HG02870 (cell line): ENCODE results near the gene STARD3NL.
"Not testable (repeated sequence)": the region's sequence is repeated elsewhere in the genome, so short reads cannot be mapped to it uniquely, and the experiment has no call there.

Experiments
- ATAC-seq: cut with Tn5 transposase; IDR thresholded peaks from one replicate; pipeline ENCODE4 v1.9.1; 2021; ENCODE audit warnings: mild to moderate bottlenecking, moderate library complexity; ENCODE audit not compliant: unreplicated experiment

STARD3NL gene

DNA sequence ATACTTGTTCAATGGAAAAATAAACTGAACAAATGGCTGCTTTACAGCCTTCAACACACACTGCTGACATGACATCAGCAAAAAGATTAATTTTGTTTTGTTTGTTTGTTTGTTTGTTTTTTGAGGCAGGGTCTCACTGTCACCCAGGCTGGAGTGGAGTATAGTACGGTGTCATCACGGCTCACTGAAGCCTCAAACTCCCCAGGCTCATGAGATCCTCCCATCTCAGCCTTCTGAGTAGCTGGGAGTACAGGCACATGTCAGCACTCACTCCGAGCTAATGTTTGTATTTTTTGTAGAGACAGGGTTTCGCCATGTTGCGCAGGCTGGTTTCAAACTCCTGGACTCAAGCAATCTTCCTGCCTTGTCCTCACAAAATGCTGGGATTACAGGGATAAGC lies 84.5 kb downstream of the STARD3NL start:
- ATAC-seq = no peak

DNA sequence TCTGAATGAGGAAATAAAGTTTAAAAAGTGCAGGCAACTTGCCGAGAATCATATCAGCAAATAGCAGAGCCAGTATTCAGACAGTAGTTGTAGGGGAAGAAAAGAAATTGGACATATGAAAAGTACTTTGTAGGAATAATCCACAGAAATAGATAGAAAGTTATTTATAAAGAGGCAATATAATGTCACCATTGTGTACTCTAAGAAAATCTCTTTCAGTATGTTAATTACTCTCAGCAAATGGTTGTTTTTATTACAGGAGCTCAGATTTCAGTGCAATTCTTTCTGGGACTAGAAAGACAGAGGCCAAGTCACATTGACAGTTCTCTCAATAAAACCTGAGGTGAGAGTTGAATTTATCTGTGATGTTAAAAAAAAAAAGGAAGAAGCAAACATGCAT lies 85.2 kb downstream of the STARD3NL start:
- ATAC-seq = not testable (repeated sequence)

DNA sequence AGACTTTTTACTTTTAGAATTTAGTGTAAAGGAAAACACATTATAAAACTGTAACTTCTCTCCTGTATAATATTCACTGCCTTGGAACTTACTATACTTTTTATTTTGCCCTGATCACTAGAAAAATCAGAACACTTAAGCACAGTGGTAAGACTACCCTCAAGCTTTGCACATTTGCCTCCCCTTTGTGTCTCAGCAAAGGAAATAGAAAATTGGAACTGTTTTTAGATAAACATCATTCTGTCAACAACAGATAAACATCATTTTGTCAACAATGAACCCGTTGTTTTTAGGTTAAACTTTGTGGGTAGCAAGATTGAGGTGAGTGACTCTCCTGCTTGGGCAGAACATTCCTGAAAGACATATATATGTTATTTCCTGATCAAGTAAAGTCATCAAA lies 86.6 kb downstream of the STARD3NL start:
- not testable (repeated sequence) for ATAC-seq

DNA sequence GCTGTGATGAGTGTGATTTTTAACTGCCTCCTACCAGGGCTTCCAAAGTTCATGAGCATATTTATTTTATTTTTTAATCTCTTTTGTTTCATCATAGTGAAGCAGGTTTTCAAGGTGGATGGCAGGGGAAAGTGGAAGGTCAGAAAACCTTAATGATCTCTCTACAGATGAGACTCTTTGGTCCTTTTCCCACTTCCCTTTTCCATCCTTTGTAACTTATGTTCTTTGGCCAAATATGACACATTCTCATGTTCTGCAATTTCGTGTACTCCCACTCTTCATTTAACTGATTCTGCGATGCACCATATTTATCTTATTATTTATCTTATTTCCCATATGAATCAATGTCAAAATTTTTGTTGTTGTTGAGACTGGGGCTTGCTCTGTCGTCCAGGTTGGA lies 87.9 kb downstream of the STARD3NL start:
- ATAC-seq = peak; percentile 81

DNA sequence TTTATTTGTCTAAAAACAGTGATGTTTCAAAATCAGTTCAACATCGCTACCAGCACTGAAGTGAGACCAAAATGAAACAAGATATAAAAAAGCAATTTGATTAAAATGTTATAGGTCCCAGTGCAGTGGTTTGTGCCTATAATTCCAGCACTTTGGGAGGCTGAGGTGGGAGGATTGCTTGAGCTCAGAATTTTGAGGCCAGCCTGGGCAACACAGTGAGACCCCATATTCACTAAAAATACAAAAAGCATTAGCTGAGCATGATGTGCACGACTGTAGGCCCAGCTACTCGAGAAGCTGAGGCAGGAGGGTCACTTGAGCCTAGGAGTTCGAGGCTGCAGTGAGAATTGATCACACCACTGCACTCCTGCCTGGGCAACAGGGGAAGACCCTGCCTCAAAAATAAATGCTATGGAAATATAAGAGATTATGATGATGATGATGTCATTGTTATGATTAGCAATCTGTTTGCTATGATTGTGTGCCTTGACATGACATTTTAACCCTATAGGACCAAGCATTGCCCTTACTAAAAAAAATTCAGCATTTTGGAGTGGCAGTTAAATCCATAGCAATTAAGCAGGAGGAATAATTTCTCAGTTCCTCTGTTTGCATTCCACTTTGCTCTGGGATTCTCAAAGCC lies 91.8 kb downstream of the STARD3NL start:
- ATAC-seq = not testable (repeated sequence)

DNA sequence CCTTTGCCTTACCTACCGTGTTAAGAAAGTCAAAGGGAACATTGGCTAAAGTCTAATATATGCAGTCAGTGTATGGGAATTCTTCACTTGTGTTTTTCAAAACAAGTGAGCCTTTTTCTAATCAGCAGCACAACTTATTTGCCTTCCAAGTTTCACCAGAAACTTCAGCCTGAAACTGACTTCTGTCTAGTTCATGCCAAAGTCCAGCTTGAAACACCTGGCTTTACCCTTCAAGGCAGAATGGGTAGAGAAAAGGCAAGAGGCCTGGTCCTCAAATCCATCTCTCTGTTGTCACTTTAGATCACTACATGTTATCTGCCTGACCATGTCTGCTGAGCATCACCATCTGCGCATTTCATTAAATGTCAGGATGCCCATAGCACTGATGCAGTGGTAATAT lies 92.4 kb downstream of the STARD3NL start:
- ATAC-seq = not testable (repeated sequence)

DNA sequence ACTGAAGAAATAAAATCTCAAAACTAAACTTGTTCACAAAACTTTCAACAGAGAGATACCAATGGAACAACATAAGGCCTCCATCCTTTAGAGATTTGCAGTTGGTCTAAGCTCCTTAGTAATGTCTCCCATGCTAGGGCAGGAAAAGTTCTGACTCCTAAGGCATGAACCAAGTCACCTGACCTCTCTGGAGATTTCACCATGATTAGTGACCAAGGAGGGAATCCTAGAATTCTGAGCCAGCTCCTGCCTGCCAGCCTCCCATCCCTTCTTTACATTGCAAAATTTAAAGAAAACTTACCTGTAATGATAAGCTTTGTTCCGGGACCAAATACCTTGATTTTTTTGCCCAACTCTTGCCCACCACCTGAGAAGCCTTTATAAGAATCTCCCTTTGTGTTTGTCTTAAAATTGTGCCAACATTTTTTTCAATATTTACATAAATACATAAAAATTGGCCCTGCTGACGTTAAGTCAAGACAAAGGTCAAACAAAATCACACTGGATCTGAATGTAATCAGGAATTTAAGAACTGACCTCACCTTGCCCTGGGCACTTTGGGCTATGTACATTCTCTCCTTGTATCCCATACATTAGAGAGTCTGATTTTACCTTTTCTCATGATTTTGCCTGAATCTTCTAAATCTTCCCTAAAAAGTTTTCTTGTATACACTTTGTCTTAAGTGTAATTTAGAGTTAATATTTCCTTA lies 95.4 kb downstream of the STARD3NL start, which contains the start of gene TARP:
TARP (minus strand) TSS at position 351 of the 710 bp plus-strand sequence.
- no peak for ATAC-seq

DNA sequence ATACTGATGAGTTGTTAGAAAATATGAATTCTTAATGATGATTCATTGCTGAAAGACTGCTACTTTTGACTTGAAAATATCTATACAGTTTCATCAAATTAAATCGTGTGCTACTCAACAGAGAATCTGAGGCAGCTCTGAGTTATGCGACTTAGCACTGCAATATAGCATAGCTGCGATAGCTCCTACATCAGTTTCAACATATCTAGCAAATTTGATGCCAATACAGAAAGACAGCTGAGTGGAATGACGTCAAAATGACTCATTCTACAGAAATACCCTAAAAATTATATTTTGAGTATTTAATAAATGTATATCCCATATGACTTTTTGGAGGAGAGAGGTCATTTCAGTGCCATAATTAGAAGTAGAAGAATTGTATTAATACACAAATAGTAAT lies 96.4 kb downstream of the STARD3NL start:
- ATAC-seq = no peak

DNA sequence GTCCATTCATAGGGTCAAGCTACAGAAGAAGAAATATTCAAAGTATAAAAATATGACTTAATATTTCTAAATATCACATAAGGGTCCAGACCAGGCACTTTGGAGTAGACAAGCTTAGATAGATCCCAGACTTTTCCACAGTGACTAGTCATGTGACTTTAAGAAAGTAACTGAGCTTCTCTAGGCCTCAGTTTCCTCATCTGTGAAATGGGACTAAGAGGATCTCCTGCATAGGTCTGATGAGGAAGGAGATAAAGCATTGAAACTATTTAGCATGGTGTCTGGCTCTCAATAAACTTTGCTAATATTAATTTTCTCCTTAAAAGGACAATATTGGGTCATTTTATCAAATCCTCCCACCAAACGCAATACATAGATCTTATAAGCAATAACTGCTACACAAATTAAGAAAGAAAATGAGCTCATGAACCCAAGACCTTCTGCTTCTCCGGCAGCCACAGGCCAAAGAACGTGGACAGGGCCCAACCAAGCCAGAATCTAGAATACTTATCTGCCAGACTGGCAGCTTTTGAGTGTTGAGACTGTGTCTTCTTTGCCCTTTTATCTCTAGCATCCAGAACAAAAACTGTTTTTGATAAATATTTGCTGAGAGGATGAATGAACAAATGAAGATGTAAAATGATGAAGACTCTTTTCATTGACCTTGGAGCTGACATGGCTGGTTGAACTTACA lies 97.0 kb downstream of the STARD3NL start:
- ATAC-seq = no peak

DNA sequence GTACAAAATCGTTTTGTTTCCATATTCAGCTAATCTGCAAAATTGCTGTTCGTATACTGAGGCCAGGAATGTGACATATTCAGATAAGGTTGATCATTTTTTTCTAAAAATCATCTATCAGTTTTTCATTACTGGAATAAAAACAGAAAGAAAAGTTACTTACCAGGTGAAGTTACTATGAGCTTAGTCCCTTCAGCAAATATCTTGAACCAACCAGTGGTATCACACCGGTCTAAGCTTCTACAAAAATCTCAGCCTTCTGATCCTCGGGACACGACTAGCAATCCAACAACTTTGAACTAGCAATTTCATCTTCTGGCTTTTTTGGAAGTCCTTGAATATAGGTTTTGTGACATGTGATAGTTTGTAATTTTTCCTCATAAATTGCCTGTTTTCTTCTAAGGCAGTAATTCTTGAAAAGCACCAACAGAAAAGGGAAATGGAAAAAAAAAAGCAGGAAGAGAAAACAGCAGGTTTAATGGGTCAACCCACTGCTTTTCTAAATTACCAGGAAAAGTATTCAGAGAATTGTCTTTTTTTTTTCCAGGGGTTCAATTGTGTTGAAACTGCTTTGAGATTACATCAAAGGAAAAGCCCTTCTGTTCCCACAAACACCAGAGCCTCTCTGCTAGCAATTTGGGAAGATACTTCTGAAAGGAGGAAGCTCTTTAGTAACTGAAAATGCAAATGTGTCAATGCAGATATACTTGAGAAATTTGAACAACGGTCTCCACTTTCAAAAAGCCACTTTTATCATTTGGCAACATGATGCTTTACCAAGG lies 98.2 kb downstream of the STARD3NL start:
- no peak for ATAC-seq

DNA sequence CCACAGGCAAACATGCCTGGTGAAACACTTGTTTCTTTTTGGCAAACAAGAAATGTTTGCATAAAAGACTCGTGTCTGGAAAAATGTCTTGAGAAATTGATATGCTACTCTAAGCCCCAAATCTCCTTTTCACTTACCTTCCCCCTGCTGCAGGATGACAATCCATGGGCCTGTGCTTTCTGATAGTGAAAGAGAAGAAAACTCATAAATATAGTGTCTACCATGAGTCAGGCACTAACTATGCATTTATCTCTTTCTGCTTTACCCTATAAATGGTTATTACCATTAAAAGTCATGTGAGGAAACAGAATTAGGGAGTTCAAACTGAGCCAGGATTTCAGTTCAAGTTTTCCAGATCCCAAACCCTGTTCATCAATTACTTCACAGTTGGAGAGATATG lies 102.0 kb downstream of the STARD3NL start:
- no peak for ATAC-seq
